C4-2B (cell line): Measurements from ENCODE around the gene B4GALNT1.

Source experiments
- H3K27ac ChIP-seq: fragments of 450-650 bp; 2 replicates; pipeline ENCODE4 v1.5.1; 2017
- ZFX ChIP-seq: fragments of 450-650 bp; IDR thresholded peaks from 2 replicates; pipeline ENCODE4 v1.6.1; 2017
- TF ChIP-seq, protein P1 (sequence below): fragments of 450-650 bp; conservative IDR thresholded peaks from 2 replicates; pipeline ENCODE4 v1.5.1; 2017; ENCODE audit warnings: mild to moderate bottlenecking

B4GALNT1 gene

GRCh38 chr12:57606399-57606798 is 26.6 kb downstream of the B4GALNT1 start:
- TF ChIP-seq, protein P1, sequence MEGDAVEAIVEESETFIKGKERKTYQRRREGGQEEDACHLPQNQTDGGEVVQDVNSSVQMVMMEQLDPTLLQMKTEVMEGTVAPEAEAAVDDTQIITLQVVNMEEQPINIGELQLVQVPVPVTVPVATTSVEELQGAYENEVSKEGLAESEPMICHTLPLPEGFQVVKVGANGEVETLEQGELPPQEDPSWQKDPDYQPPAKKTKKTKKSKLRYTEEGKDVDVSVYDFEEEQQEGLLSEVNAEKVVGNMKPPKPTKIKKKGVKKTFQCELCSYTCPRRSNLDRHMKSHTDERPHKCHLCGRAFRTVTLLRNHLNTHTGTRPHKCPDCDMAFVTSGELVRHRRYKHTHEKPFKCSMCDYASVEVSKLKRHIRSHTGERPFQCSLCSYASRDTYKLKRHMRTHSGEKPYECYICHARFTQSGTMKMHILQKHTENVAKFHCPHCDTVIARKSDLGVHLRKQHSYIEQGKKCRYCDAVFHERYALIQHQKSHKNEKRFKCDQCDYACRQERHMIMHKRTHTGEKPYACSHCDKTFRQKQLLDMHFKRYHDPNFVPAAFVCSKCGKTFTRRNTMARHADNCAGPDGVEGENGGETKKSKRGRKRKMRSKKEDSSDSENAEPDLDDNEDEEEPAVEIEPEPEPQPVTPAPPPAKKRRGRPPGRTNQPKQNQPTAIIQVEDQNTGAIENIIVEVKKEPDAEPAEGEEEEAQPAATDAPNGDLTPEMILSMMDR = no peak
- no peak for TF ChIP-seq ZFX
- H3K27ac ChIP-seq = no peak overlapping the region

GRCh38 chr12:57605811-57606311 is 27.1 kb downstream of the B4GALNT1 start:
- no peak for TF ChIP-seq ZFX
- TF ChIP-seq, protein P1 = no peak
- H3K27ac ChIP-seq = no peak overlapping the region

DNA sequence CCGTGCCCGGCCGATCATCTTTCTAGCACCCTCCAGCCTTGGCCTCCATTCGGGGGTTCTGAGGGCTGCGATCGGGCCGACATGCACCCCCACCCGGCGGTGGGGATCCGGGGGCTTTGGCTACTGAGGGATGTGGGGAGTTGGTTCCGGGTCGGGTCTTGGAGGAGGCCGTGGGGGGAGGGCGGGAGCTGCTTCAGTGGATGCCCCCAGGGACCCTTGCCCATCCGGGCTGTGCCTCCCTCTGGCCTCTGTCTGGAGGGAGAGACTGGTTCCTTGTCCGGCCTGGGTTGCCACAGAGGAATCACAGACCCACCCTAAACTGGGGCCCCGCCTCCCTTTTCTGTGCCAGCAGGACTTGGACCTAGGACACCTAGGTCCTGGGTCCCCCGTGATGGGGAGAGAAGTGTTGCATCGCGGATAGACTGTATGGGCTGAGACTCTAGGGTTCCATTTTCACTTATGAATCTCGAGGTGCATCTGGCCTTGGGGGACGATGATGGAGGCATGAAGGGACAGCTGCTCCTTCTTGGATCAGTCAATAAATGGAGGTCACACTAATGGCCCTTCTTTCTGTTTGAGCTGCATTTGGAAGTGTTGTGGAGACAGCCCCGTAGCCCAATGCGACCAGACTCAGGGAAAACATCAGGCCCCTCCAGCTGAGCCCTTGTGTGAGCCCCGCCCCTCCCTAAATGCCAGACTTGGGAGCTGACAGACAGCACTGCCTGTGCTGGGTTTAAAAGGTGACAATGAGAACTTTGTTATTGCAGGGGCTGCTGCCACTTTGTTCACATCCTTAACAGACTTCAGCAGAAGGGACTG is 27.8 kb downstream of the B4GALNT1 start:
- no peak overlapping the region for H3K27ac ChIP-seq
- TF ChIP-seq ZFX = no peak
- TF ChIP-seq, protein P1 = no peak

DNA sequence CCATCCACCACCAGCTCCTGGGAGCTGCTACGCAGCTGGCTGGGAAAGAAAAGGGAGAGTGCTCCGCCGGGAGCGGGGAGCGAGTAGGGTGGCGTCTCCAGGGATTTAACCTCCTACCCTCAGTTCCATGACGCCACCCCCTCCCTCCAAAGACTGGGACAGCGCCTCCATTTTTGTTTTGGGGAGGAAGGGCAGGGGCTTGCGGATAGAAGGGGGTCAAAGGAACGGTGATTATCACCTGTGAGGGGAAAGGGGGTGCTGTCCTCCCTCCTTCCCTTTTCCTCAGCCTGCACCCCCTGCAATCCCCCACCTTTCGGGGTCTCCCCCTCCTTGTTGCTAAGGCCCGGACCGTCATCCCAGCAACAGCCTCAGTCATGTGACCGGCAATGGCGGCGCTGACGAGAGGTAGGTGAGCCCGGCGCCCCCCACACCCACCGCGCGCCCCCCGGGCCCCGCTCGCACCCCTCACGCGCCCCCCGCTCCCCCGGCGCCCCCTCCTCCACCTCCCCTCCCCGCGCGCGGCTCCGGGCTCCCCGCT is 28.5 kb downstream of the B4GALNT1 start, which contains the start of gene DTX3:
Gene DTX3, plus strand, starts transcription at position 371 of the 538 bp plus-strand sequence. CDS start 1,694 bp downstream, outside the sequence.
- TF ChIP-seq, protein P1 = no peak
- no peak for TF ChIP-seq ZFX
- H3K27ac ChIP-seq = no peak within 1 kb of the TSS

GRCh38 chr12:57603815-57604453 is 29.1 kb downstream of the B4GALNT1 start:
- H3K27ac ChIP-seq = no peak overlapping the region
- TF ChIP-seq, protein P1 = no peak
- TF ChIP-seq ZFX = no peak

GRCh38 chr12:57603324-57603723 is 29.7 kb downstream of the B4GALNT1 start:
- TF ChIP-seq, protein P1 = no peak
- no peak for TF ChIP-seq ZFX
- H3K27ac ChIP-seq = no peak overlapping the region

GRCh38 chr12:57602544-57602943 is 30.5 kb downstream of the B4GALNT1 start:
- no peak overlapping the region for H3K27ac ChIP-seq
- TF ChIP-seq, protein P1 = no peak
- TF ChIP-seq ZFX = no peak
